Lung (tissue), 12 donors: ENCODE results near the gene EEF1B2. TPM values are rescaled to one million over a fixed set of nuclear protein-coding genes. Genes with fewer than 3 reads are reported as not detected.

ENCODE experiments used
- ATAC-seq: fragments of 200-7000 bp; cut with Tn5 transposase; one replicate; pipeline ENCODE4 v1.9.1; 2020; ENCODE audit warnings: moderate number of reproducible peaks; ENCODE audit not compliant: insufficient read depth, low FRiP score
- DNase-seq, 3 donors: peaks; one replicate each; pipeline ENCODE4 v3.0.0-alpha.2; 2013 to 2017
- H3K27ac ChIP-seq, 2 donors: one replicate each; pipeline ENCODE4 v1.5.1; 2013; ENCODE audit warnings: mild to moderate bottlenecking in 2 of 2, moderate library complexity in 2 of 2, control low read depth in 1 of 2, inconsistent platforms in 1 of 2, low read depth in 1 of 2, low read length in 1 of 2
- H3K27me3 ChIP-seq, 3 donors: one replicate each; pipeline ENCODE4 v1.5.1; 2013; ENCODE audit warnings: low read length in 2 of 3; ENCODE audit not compliant: control insufficient read depth in 3 of 3, insufficient read depth in 3 of 3
- H3K36me3 ChIP-seq, 4 donors: one replicate each; pipeline ENCODE4 v1.5.1; 2013; ENCODE audit warnings: low read length in 4 of 4, mild to moderate bottlenecking in 1 of 4, moderate library complexity in 1 of 4; ENCODE audit not compliant: control insufficient read depth in 4 of 4, insufficient read depth in 4 of 4
- H3K4me1 ChIP-seq, 5 donors: one replicate each; pipeline ENCODE4 v1.5.1; 2013; ENCODE audit warnings: low read length in 5 of 5, mild to moderate bottlenecking in 2 of 5, moderate library complexity in 1 of 5; ENCODE audit not compliant: control insufficient read depth in 5 of 5, insufficient read depth in 5 of 5
- H3K4me3 ChIP-seq: one replicate; pipeline ENCODE4 v1.5.1; 2013; ENCODE audit warnings: mild to moderate bottlenecking, control low read depth, moderate library complexity
- H3K9ac ChIP-seq, 2 donors: one replicate each; pipeline ENCODE4 v1.5.1; 2013; ENCODE audit warnings: low read length in 2 of 2, control low read depth in 1 of 2; ENCODE audit not compliant: insufficient read depth in 1 of 2
- H3K9me3 ChIP-seq, 4 donors: one replicate each; pipeline ENCODE4 v1.5.1; 2013; ENCODE audit warnings: low read length in 3 of 4, mild to moderate bottlenecking in 1 of 4, moderate library complexity in 1 of 4; ENCODE audit not compliant: control insufficient read depth in 4 of 4, insufficient read depth in 3 of 4
- CTCF ChIP-seq: IDR thresholded peaks from 2 replicates; pipeline ENCODE4 v1.5.1; 2012; ENCODE audit warnings: mild to moderate bottlenecking; ENCODE audit errors: control extremely low read depth, extremely low read depth
- WGBS, 2 donors: extraction: QIAGEN DNeasy Blood & Tissue Kit; methylation state at CpG; one replicate each; pipeline ENCODE4 v1.1.7; 2013; 5-methylcytosine and 5-hydroxymethylcytosine counted together
- polyA plus RNA-seq, 2 donors: library from polyadenylated mRNA; stranded (reverse); fragments of 200-250 nt; gene quantifications; one replicate each; pipeline ENCODE4 v1.2.1, GENCODE V29; 2013
- total RNA-seq, 2 donors: library from RNA; depleted of rRNA in 1 of 2; stranded (reverse); fragments of >200 nt in 1 of 2; gene quantifications; one replicate each; pipeline ENCODE4 v1.2.1, GENCODE V29; 2014 to 2021
- donor health status: control.
- donor health status: control.
- donor health status: Bipolar disorder and iron deficiency.
- donor health status: healthy.
- donor health status: DM: yes; HTN: yes; CAD: no.

The EEF1B2 gene
- total and polyA plus RNA-seq, 4 donors: 217 to 737 (median 524) TPM

- Histone ChIP-seq H3K4me1 (no peaks in the 10 kb centered on the region), H3K9me3 (no peaks in the 10 kb centered on the region), H3K27me3 (no peaks in the 10 kb centered on the region), H3K27ac (no peak overlapping the region), H3K9ac (no peak overlapping the region), H3K4me3 (no peak overlapping the region), H3K36me3 (peaks cover 27 to 66% (median 46%) of the 10 kb centered on the region in 4 donors)
- ATAC-seq (no peak), DNase-seq (no peak)
- 78 to 93% methylated on average over 5 of the region's 5 CpGs for WGBS, 2 donors
- TF ChIP-seq CTCF: no peak
Observed at GRCh38 chr2:206145665-206146064, 14.0 kb upstream of the EEF1B2 start.

- DNase-seq: no peak
- H3K4me1 ChIP-seq: no peaks in the 10 kb centered on the region
- H3K27me3 ChIP-seq: no peaks in the 10 kb centered on the region
- peaks cover 15 to 50% (median 32%) of the 10 kb centered on the region in 4 donors for H3K36me3 ChIP-seq
- 95 to 98% methylated on average over 1 of the region's 1 CpG for WGBS, 2 donors
- no peak overlapping the region for H3K27ac ChIP-seq
- no peak overlapping the region for H3K4me3 ChIP-seq
- H3K9me3 ChIP-seq: no peaks in the 10 kb centered on the region
- no peak for TF ChIP-seq CTCF
- H3K9ac ChIP-seq: no peak overlapping the region
- ATAC-seq: no peak
Observed at GRCh38 chr2:206149330-206149729, 10.4 kb upstream of the EEF1B2 start.

- 93 to 95% methylated on average over 1 of the region's 1 CpG for WGBS, 2 donors
- H3K4me3 ChIP-seq: no peak overlapping the region
- peaks cover 0 to under 1% (median 0%) of the 10 kb centered on the region in 5 donors for H3K4me1 ChIP-seq
- no peak for DNase-seq
- H3K36me3 ChIP-seq: peaks cover 15 to 51% (median 29%) of the 10 kb centered on the region in 4 donors
- H3K27ac ChIP-seq: no peak overlapping the region
- TF ChIP-seq CTCF: no peak
- no peak for ATAC-seq
- H3K27me3 ChIP-seq: no peaks in the 10 kb centered on the region
- no peak overlapping the region for H3K9ac ChIP-seq
- no peaks in the 10 kb centered on the region for H3K9me3 ChIP-seq
Observed at GRCh38 chr2:206150168-206150567, 9.5 kb upstream of the EEF1B2 start.

- H3K9ac ChIP-seq: no peak overlapping the region
- H3K36me3 ChIP-seq: peaks cover 14 to 48% (median 25%) of the 10 kb centered on the region in 4 donors
- H3K4me3 ChIP-seq: no peak overlapping the region
- ATAC-seq (no peak), DNase-seq (no peak)
- TF ChIP-seq CTCF: no peak
- 89 to 94% methylated on average over 4 of the region's 4 CpGs for WGBS, 2 donors
- H3K9me3 ChIP-seq: no peaks in the 10 kb centered on the region
- peaks cover 0 to 1% (median 0%) of the 10 kb centered on the region in 5 donors for H3K4me1 ChIP-seq
- H3K27ac ChIP-seq: no peak overlapping the region
- H3K27me3 ChIP-seq: no peaks in the 10 kb centered on the region
Observed at GRCh38 chr2:206150631-206151030, 9.1 kb upstream of the EEF1B2 start.
